Measurements from ENCODE around the gene RAD51.

DNA sequence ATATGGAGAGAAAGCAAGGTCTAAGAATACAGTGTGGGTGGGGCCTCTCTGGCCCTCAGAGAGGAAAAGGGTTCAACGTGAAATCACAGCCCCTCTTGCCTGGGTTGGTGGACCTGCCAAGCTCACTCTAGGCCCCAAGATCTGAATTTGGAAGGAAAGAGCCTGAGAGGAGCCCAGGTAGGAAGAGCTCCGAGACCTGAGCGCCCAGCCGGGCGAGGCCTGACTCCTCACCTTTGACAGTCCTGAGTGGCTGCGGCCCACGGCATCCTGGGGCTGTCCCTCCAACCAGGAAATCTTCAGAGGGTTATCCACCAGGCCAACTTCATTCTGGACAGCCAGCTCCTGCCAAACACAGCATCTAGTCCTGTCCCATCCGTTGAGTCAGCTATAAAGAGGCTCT, 78.5 kb downstream of the RAD51 start:
- TF ChIP-seq, protein P1, sequence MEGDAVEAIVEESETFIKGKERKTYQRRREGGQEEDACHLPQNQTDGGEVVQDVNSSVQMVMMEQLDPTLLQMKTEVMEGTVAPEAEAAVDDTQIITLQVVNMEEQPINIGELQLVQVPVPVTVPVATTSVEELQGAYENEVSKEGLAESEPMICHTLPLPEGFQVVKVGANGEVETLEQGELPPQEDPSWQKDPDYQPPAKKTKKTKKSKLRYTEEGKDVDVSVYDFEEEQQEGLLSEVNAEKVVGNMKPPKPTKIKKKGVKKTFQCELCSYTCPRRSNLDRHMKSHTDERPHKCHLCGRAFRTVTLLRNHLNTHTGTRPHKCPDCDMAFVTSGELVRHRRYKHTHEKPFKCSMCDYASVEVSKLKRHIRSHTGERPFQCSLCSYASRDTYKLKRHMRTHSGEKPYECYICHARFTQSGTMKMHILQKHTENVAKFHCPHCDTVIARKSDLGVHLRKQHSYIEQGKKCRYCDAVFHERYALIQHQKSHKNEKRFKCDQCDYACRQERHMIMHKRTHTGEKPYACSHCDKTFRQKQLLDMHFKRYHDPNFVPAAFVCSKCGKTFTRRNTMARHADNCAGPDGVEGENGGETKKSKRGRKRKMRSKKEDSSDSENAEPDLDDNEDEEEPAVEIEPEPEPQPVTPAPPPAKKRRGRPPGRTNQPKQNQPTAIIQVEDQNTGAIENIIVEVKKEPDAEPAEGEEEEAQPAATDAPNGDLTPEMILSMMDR (IDR thresholded peaks at IDR 0.05) = no peak
- no peak for TF ChIP-seq EP300 (IDR thresholded peaks at IDR 0.05)
